LNCAP (cell line): Measurements from ENCODE around the gene FAM20C.

ENCODE experiments used
- CTCF ChIP-seq: fragments of 450-650 bp; IDR thresholded peaks from 2 replicates; pipeline ENCODE4 v1.5.1; 2017; ENCODE audit warnings: mild to moderate bottlenecking

Gene FAM20C

DNA sequence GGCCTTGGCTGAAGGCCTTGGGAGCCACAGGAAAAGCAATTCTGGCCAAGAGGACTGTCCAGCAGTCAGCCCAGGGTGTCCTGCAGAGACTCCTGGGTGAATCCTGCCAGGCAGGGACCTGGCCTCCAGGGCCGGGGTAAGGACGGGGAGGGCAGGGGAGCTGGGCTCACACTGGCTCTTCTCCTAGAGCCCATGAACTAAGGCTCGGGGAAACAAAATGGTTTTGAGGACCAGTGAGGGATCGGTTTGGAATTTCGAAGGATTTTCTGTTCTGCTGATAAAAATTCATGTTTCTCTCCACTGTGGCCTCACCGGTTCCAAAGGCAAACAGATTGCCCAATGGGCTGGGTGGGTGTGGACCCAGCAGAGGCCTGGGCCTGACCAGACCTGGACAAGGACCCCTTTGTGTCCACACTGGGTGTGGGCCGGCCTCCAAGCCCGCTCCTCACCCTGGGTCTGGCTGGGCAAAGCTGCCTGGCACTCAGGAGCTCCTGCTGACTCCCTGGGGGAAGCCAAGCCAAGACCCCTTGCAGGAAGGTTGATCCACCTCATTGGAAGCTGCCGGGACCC is 27.3 kb downstream of the FAM20C start:
- TF ChIP-seq CTCF: no peak

GRCh38 chr7:220151-220841 is 27.9 kb downstream of the FAM20C start:
- no peak for TF ChIP-seq CTCF

- TF ChIP-seq CTCF: no peak
Observed at GRCh38 chr7:221978-222715, 29.8 kb downstream of the FAM20C start.

DNA sequence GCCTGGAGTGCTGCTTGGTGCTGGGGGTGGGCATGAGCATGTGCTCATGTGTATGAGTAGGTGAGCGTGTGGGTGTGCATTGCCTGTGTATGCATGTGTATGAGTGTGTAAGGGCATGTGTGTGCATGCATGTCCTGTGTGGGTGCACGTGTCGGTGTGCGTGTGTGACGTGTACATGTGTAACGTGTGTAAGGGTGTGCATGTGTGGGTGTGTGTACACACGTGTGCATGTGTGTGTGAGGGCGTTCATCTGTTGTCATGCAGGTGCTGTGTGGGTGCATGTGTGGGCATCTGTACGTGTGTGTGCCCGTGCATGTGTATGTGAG is 30.3 kb downstream of the FAM20C start:
- TF ChIP-seq CTCF: no peak

GRCh38 chr7:223118-223800 is 30.9 kb downstream of the FAM20C start:
- no peak for TF ChIP-seq CTCF

- no peak for TF ChIP-seq CTCF
Observed at GRCh38 chr7:223861-224260, 31.5 kb downstream of the FAM20C start.

DNA sequence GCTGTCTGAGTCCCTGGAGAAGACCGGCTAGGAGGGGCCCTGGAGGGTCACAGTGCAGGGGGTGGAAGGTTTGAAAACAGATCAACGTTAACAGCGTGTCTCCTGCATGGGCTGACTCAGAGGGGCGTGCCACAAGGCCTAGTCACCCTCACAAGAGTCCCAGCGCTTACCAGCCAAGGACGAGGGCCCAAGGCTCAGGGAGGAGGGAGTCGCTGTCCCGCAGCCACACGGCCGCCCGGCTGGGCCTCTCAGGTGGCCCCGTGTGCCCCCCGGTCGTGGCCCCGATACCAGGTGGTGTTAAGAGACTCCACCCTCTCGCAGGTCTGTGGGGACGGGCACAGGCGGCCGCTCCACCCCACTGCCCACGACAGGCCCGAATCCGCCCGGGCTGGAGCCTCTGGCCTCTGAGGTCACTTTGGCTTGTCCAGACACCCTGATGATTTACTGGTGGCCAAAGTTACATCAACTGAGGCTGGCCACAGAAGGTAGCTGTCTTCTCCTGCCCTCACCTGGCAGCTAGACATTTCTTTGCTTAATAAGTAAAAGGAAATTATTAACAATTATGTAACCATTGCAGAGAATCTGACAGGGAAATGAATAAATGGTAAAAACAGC is 34.0 kb downstream of the FAM20C start:
- no peak for TF ChIP-seq CTCF
